GM19463 (cell line): ENCODE results near the gene SLC25A29.
"Not testable (repeated sequence)": the region's sequence is repeated elsewhere in the genome, so short reads cannot be mapped to it uniquely, and the experiment has no call there.

Source experiments
- ATAC-seq: cut with Tn5 transposase; IDR thresholded peaks from one replicate; pipeline ENCODE4 v1.9.1; 2021; ENCODE audit warnings: mild to moderate bottlenecking, moderate library complexity; ENCODE audit not compliant: unreplicated experiment

Gene SLC25A29

DNA sequence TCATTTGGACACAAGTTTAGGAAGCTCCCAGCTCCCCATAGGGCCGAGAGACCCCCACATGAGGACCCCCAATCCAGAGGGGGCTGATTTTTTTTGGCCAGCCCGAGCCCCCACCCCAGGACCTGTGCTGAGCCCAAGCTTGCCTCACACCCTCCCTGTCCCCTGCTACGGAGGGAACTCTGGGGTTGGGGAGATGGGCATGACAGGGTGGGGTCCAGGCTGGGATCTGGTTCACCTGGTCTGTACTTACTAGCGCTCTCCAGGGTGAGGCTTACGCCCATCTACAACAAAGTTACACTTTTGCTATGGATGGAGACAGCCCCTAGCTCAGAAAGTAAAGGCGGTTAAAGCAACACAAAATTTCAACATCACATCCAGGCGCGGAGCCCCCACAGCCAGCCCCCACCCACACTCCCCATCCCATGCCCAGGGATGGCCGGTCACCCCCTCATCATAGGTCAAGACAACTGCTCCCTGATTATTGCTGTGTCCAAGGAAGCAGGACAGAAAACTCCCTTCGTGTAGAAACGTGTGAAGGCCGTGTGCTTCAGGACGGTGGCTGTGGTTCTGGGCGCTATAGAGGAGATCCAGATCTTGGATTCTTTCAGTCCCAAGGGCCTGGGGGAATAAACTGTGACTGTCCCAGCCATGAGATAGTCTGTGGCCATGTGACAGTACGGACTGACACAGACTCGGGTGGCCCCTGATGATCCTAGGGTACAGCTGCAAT lies 10.7 kb downstream of the SLC25A29 start:
- ATAC-seq, result no peak

DNA sequence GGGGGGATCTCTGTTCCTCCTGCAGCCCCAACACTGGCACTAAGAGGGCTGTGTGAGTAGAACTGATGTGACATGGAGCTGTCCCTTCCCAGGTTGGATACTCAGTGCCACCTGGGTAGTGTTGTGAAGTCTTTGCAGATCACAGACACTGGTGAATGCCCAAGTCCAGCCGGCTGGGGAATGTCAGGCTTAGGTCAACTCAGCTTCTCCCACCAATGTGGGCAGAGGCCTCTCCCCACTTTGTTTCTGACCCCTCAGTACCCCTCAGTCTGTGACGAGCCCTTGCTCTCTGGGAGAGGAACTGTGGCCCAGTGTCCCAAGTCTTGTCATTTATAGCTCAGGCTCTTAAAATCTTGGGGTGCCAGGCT lies 11.3 kb downstream of the SLC25A29 start:
- no peak for ATAC-seq

DNA sequence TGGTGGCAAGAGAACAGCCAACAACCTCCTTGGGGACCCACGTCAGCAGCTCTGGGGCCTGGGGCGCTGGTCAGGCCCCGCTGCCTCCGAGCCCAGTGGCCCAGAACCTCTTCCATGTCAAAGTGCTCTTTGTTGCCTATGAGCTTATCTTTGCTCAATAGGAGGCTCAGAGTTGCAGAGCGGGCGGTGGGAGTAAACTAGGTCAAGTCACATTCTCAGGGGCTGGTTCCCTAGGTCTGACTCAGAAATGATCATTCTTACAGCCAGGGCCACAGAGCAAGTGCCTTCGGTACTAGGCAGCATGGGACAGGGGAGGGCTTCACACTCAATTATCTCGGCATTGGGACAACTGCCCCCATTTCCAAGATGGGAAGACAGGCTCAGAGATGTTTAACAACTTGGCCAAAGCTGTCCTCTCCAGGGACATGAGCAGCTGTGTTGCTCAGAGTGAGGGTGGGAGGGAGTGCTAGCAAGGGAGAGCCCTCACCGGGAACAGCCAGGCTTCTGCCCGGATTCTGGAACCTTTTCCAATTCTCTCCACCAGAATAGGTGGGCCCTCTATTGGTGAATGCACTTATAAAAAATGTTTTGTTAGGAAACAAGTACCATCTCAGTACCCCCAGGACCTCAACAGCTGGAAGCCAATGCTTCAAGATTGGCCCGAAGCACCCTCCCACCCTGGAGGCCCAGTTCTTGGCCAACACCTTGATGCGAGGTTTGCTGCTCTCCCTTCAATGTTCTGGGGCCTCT lies 11.9 kb downstream of the SLC25A29 start:
- peak; percentile 41 for ATAC-seq

DNA sequence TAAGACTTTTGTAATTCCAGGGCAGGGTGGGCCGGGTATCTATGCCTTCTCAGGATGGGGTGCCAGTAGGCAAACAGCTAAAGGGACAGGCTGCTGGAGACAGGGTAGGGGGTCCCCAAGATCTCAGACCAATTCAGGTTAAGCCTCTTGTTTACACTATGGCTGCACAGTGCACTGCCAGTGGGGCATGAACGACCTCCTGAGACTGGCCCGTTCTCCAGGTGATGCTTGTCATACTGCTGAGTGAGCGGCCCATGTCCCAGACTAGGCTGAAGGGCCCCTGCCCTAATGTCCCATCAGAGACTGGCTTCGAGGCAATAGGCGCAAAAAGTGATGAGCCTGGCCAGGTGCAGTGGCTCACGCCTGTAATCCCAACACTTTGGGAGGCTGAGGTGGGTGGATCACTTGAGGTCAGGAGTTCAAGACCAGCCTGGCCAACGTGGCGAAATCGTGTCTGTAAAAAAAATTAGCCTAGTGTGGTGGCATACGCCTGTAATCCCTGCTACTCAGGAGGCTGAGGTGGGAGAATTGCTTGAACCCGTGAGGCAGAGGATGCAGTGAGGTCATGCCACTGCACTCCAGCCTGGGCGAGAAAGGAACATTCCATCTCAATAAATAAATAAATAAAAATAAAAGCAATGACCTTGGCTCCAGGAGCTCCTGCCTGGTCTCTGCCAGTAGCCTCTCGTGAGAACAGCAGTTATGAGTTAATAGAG lies 12.6 kb downstream of the SLC25A29 start:
- no peak for ATAC-seq

DNA sequence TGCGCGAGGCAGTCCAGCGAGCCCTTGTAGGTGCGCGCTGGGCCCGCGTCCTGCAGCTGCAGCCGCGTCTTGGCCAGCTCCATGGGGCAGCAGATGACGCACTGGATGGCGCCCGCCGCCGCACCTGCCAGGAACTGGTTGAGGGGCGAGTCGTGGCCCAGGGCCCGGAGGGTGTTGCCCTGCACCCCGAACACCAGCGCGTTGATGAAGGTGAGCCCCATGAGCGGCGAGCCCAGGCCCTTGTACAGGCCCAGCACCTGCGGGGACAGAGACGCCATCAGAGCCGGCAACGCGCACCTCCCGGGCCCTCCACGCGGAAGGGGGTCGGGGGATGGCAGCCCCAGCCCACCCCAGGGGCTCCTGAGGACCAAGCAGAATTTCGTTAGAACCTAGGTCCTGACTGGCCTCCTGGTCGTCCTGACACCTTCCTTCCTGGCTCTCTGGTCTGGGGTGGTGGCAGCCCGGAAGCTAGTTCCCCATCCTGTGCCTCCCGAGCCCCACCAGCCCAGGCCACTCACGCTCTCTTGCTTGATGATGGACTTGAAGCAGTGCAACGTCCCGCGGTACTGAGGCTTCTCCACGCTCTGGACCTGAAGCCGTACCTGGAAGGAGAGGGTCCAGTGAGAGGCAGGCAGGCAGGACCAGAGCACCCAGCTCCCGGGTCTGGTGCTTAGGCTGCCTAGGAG lies 13.3 kb downstream of the SLC25A29 start:
- no peak for ATAC-seq

DNA sequence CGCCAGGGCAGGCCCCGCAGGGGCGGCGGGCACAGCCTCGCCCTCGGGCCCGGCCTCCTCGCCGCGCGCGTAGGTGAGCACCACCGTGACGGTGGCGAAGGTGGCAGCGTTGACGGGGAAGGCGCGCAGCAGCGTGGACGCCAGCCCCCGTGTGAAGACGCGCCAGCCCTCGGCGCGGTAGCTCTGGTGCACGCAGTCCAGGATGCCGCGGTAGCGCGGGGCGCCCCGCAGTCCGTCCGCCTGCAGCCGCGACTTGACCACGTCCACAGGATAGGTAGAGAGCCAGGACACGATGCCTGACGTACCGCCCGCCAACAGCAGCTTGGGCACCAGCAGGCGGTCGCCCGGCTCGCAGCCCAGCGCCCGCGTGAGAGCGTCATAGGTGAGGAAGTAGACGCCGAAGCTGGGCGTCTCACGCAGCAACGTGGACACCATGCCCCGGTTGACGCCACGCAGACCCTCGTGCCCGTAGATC lies 13.9 kb downstream of the SLC25A29 start:
- no peak for ATAC-seq

DNA sequence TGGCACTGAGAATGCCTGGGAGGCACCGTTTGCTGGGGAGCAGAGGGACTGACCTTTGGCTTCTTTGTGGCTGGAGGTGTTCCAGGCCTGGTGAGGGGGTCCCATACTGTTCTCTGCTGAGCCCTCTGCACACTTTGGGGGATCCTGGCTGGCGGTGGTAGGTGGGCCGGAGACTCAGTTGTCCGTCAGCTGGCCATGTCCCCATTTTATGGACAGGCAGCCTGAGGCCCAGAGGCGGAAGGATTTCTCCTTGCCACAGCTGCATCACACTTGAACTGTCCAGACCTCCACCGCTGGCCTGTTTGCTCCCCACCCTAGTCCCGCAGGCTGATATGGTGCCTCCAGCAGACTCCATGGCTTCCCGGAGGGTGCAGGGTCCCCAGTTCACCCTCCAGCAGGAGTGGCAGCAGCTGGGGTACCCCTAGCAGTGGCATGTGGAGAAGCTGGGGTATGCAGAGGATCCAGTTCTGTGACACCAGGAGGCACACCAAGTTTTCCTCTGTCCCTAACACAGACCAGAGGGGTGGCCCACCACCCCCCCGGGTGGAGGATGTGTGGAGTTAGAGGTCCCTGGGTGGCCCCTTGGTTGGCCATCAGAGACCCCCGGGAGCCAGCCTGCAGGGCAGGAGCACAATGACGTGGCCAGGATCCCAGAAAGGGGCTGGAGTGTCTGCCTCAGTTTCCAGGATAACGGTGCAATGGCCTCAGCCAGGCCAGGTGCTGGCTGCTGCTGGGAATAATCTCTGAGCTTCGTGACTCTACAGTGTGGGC lies 14.8 kb downstream of the SLC25A29 start:
- no peak for ATAC-seq

DNA sequence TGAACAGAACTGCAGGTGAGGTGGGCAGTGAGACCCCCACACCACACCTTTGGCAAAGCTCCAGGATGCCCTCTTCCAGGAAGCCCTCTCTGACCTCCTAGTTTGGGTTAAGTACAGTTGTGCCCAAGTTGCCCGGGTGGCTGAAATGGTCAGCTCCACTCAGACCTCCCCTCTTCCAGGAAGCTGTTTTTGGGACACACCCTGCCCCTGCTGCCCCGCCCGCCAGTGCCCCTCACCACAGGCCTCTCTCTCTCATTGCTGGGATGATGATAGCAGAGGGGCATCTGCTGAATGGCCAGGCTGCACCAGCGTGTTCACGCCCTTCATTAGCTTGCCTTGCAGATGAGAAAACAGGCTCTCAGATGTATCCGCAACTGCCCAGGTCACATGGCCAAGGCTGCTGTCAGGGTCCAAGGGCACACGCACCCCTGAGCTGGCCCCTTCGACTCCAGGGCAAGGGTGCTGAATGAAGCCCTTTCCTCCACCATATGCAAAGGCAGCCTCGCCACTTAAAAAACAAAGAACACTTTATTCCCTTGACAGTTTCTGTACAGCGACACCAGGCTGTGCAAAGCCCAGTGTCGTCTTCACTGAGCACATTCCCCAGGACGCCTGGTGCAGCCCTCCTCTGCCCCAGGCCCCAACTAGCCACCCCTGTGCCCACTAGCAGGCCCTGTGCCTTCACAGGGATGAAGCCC lies 15.5 kb downstream of the SLC25A29 start:
- no peak for ATAC-seq

DNA sequence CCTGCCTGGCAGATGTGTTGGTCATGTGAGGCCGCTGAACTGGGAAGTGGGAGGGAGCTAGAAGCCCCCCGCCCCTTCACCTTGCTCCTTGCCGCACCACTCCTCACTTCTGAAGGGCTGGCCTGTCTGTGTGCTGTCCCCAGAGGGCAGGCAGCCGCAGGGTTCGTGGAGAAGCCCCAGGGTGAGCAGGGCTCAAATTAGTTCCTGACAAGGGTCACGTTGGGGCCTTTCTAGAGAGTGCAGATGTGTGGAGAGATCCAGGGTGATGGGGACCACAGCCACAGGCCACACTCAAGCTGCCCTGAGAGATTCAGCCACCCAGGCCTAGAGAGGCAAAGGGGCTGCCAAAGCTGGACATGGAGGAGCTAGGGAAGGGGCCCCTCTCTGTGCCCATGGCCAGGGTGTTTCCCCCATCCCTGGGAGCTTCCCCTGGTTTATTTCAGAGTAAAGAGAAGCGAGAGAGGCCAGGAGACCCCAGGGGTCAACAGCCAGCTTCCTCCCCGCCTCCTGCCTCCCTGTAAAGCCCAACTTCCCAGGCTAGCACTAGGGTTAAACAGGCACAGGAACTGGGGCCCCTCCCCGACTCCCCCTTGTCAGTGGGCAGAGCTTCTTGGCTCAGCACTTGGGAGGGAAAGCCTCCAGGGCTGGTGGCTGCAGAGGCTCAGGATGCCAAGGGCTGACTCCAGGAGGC lies 16.2 kb downstream of the SLC25A29 start:
- ATAC-seq, result no peak

DNA sequence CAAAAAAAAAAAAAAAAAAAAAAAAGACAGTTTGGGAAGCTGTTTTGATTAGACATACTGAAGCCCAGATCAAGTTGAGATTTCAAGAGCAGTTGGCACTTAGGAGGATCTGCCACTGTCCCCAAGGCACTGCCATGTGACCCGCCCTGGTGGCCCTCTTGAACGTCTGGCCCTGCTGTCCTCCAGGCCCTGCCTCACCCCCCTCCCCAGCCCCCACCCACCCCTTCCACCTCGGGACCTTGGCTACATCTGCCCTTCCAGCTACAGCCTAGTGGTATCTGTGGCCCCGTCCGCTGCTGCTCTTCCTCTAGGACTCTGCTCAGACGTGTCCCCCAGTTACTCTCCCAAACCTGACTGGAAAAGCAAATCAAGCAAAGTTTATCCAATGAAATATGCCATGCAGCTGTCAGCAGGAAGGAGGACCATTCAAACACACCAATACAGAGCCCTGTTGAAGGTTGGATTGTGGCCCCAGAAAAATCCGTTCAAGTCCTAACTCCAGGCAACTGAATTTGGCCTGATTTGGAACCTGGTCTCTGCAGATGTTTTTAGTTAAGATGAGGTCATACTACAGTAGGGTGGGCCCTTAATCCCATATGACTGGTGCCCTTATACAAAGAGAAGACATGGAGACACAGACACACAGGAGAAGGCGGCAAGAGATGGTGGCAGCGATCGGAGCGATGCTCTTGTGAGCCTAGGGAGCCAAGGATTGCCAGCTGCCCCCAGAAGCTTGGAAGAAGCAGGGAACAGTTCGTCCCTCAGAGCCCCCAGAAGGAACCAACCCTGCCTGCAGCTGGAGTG lies 17.7 kb downstream of the SLC25A29 start:
- no peak for ATAC-seq

DNA sequence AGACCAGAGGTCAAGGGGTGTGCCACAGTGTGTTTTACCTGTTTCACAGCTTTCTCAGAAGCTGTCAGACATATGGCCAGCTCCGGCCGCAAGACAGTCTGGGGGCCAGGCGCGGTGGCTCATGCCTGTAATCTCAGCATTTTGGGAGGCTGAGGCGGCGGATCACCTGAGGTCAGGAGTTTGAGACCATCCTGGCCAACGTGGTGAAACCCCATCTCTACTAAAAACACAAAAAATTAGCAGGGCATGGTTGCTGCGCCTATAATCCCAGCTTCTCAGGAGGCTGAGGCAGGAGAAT lies 18.3 kb downstream of the SLC25A29 start:
- not testable (repeated sequence) for ATAC-seq

DNA sequence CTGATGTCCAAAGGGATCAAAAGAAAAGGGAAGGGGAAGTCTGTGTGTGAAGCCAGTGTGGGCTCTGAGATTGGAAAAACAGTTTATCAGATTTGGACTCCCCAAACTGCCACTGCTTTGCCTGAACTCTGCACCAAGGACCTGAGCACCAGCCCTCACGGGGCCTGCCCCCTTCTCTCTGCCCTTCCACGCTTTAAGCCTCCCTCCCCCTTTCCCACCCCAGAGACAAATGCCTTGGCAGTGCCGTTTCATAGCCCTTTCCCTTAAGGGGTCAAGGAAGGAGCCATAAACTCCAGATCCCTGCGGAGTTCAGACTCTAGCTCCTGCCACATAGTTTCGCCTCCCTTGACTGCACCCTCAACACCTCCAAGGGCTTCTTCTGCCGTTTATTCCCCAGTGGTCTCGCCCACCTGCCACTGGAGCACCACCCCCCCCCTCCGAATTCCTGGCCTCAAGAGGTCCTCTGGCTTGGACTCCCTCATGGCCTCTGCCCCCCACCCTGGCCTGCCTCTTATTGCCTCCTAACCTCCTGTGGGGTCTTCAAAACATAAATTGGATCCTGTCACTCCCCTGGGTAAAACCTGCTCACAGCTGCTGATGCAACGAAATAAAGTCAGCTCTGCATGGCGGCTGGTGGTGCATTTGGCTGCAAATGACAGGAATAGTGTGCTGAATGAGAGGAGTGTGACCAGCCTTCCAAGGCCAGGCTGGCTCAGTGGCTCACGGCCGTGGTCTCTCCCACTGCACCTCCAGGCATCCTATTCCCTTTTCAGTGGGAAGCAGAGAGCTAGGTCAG lies 18.8 kb downstream of the SLC25A29 start:
- no peak for ATAC-seq

DNA sequence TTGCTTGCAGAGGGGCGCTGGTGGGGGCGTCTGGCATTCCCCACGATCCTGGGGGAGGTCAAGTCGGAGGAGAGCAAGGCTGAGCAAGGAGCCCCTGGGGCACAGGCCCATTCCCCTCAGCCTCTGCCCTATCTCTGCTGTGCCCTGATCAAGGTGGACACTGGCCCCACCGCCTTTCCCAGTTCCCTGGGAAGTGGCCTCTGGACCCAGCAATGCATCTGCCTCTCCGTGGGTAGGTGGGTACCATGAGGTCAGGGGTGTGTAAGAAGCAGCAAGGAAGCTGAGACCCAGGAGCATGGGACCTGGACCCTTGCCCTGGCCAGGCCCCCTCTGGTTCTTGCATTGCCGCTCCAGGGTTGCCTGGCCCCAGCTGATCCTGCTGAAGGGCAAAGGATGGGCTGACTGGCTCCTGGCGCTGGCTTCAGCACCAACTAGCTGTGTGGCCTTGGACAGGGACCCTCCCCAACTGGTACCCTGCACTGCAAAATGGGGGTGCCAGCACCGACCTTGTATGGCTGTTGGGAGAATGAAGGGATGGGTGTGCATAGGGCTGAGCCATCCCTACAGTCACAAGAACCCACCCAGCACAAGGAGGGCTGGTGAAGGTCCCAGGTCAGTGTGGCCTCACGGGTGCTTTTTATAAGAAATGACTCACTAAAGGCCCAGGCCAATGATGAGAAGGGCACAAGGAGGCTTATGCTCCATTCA lies 19.6 kb downstream of the SLC25A29 start:
- ATAC-seq, result no peak

DNA sequence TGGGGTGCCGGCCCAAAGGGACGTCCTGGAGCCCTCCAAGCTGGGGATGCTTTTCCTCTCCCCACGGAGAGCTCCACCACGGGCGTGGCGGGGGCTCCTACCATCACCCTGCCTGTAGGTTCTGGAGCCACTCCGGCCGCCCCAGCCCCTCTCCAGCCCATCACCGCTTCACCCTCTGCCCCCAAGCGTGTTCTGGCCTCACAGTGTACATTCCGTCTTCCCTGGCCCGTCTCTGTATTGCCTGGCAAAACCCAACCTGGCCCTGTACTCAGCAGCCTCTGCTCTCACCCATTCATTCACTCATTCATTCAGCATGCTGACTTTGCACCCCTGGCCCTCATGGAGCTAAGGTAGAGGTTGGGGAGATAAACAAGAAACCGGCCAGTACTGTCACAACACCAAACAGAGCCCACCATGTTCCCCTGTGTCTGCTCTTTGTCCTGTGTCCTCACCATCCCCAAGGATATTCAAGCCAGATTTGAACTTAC lies 20.3 kb downstream of the SLC25A29 start:
- no peak for ATAC-seq

DNA sequence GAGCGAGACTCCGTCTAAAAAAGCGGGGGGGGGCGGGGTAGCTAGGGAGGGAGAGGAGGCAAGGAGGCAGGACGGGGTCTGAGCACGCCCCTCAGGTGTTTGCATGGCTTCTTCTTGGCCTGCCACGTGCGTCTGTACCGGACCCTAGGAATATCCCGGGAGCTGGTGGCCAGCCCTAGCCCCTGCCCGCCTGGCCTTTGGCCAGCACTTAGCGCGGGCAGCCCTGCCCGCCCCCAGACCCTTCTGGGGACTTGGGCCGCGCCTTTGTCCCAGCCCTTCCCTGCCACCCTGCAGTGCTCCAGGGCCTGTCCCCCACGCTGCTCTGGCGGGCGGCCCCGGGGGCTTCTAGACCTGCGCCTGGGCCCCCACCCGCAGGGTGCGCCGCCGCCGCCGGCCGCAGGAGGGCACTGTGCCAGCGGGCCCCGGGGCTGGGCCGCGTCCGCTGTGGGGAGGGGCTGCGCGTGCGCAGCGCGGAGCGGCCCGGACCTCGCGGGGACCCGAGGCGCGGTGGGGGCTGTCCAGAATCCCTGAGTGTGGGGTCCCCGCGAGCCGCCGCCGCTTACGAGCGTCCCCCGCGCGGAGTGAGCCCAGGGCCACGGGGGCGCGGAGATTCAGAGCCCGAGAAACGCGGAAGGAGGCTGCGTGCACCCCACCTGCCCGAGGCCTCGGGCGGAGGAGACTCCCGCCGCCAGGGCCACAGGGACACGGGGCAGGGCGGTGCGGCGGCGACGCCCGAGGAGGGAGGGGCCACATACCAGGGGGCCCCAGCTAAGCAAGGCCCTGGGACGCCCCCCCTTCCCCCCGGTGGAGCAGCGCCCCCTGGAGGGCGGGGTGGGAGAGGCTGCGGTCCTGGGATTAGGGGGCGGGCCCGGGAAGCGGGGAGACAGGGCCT lies 21.0 kb downstream of the SLC25A29 start:
- peak; percentile 79 for ATAC-seq
